ENCODE measurements around the gene GHR. TPM values are rescaled to one million over a fixed set of nuclear protein-coding genes. Genes with fewer than 3 reads are reported as not detected.

The GHR gene
- polyA plus RNA-seq, 1 donor (not counting 4 experiments of a cell fraction or from before 2014, with no cell fraction given) = 1.8 TPM

DNA sequence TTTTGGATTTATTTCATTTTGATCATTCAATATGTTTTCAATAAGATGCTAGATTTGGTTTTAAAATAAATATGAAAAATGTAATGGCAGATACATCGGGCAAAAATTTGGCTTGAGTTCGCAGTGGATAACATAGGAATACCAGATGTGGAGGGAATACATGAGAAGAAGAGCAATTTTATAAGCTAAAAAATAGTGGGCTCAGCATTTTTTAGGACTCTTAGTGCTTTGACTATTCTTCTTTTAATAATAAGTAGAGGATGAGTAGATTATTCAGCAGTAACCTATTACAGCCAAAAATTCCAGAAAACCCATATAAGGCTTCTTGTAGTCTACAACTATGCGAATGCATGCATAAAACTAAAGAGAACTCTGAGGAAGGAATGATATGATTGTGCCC, 22.8 kb upstream of the GHR start:
- H3K36me3 ChIP-seq (ENCODE audit: control insufficient read depth in 2 of 2, extremely low read depth in 1 of 2, insufficient read depth in 2 of 2, low read length in 2 of 2) = no peaks in the 10 kb centered on the region
- H3K4me1 ChIP-seq (ENCODE audit: control insufficient read depth, extremely low read depth, insufficient read depth, low read length) = peaks cover 4% of the 10 kb centered on the region
- H4K20me1 ChIP-seq (ENCODE audit: control insufficient read depth, extremely low read depth, insufficient read depth, low read length) = no peaks in the 10 kb centered on the region
- no peaks in the 10 kb centered on the region for H3K9me1 ChIP-seq (ENCODE audit: control insufficient read depth, extremely low read depth, insufficient read depth, low read length)
- dilution Hi-C loops (cut with MboI; ENCODE audit: extremely low pct_ligation_motif_present, low sequenced_read_pairs) = no loop called here
- no peaks in the 10 kb centered on the region for H3K27me3 ChIP-seq (ENCODE audit: control insufficient read depth, extremely low read depth, insufficient read depth, low read length)
- H3K4me2 ChIP-seq (ENCODE audit: control insufficient read depth, extremely low read depth, insufficient read depth, low read depth, low read length) = no peak overlapping the region
- FAIRE-seq (no peak), DNase-seq (ENCODE audit: low read depth, low spot score) (no peak)
- no peak overlapping the region for H2AFZ ChIP-seq (ENCODE audit: control insufficient read depth, low read length)
- H3K4me3 ChIP-seq (ENCODE audit: control insufficient read depth in 2 of 3, extremely low read depth in 1 of 3, insufficient read depth in 2 of 3, low read depth in 1 of 3, low read length in 3 of 3) = no peak overlapping the region
- H3K79me2 ChIP-seq (ENCODE audit: control insufficient read depth, insufficient read depth, low read length) = no peaks in the 10 kb centered on the region
- no peaks in the 10 kb centered on the region for H3K9me3 ChIP-seq (ENCODE audit: control insufficient read depth, low read depth, low read length)
- H3K27ac ChIP-seq (ENCODE audit: control insufficient read depth, insufficient read depth, low read length) = no peak overlapping the region
- H3K9ac ChIP-seq (ENCODE audit: control insufficient read depth, extremely low read depth, insufficient read depth, low read length) = no peak overlapping the region
- TF ChIP-seq CTCF (optimal IDR thresholded peaks at IDR 0.05 in 1 of 3, IDR thresholded peaks at IDR 0.05 in 1 of 3, conservative IDR thresholded peaks at IDR 0.05 in 1 of 3; ENCODE audit: extremely low read depth in 1 of 3, insufficient read depth in 2 of 3, low read length in 3 of 3) (no peak), EZH2 (IDR thresholded peaks at IDR 0.05; ENCODE audit: low read length) (no peak)

DNA sequence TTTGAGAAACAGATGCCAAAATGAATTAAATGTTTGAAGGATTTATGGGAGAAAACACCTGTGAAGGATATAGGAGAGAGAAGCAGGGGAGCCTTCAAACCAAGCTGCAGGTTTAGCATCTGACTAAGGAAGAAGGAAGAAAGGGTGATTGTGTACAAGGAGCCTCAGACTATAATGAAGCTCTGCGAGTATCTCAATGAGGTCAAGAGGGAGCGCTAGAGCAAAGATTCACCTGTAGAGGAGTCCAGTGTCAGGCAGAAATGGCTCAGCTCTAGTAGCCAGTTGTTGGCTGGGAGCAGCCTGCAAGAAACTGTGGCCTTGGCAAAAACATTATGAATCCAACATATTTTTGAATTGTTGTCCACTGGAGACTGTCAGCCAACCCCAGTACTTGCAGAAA, 20.0 kb upstream of the GHR start:
- no peak overlapping the region for H3K27ac ChIP-seq (ENCODE audit: control insufficient read depth, insufficient read depth, low read length)
- H3K4me2 ChIP-seq (ENCODE audit: control insufficient read depth, extremely low read depth, insufficient read depth, low read depth, low read length) = no peak overlapping the region
- H3K9me3 ChIP-seq (ENCODE audit: control insufficient read depth, low read depth, low read length) = no peaks in the 10 kb centered on the region
- peaks cover 4% of the 10 kb centered on the region for H3K4me1 ChIP-seq (ENCODE audit: control insufficient read depth, extremely low read depth, insufficient read depth, low read length)
- no peak overlapping the region for H3K4me3 ChIP-seq (ENCODE audit: control insufficient read depth in 2 of 3, extremely low read depth in 1 of 3, insufficient read depth in 2 of 3, low read depth in 1 of 3, low read length in 3 of 3)
- H3K27me3 ChIP-seq (ENCODE audit: control insufficient read depth, extremely low read depth, insufficient read depth, low read length) = no peaks in the 10 kb centered on the region
- TF ChIP-seq CTCF (optimal IDR thresholded peaks at IDR 0.05 in 1 of 3, IDR thresholded peaks at IDR 0.05 in 1 of 3, conservative IDR thresholded peaks at IDR 0.05 in 1 of 3; ENCODE audit: extremely low read depth in 1 of 3, insufficient read depth in 2 of 3, low read length in 3 of 3) (no peak), EZH2 (IDR thresholded peaks at IDR 0.05; ENCODE audit: low read length) (no peak)
- no peaks in the 10 kb centered on the region for H3K79me2 ChIP-seq (ENCODE audit: control insufficient read depth, insufficient read depth, low read length)
- no peak overlapping the region for H2AFZ ChIP-seq (ENCODE audit: control insufficient read depth, low read length)
- DNase-seq (ENCODE audit: low read depth, low spot score) (no peak), FAIRE-seq (no peak)
- dilution Hi-C loops (cut with MboI; ENCODE audit: extremely low pct_ligation_motif_present, low sequenced_read_pairs) = no loop called here
- H3K36me3 ChIP-seq (ENCODE audit: control insufficient read depth in 2 of 2, extremely low read depth in 1 of 2, insufficient read depth in 2 of 2, low read length in 2 of 2) = no peaks in the 10 kb centered on the region
- no peaks in the 10 kb centered on the region for H4K20me1 ChIP-seq (ENCODE audit: control insufficient read depth, extremely low read depth, insufficient read depth, low read length)
- no peak overlapping the region for H3K9ac ChIP-seq (ENCODE audit: control insufficient read depth, extremely low read depth, insufficient read depth, low read length)
- H3K9me1 ChIP-seq (ENCODE audit: control insufficient read depth, extremely low read depth, insufficient read depth, low read length) = no peaks in the 10 kb centered on the region
